Stimulated activated naive CD8-positive, alpha-beta T cell treated with anti-CD3 and anti-CD28 coated beads, Interleukin-15, amount 100 ng/mL, for 72 hours (primary cell): ENCODE results near the gene CFAP99.
A peak's percentile ranks its signal among the peaks of the same experiment; 100 is the strongest.

Source experiments
- ATAC-seq: fragments of 150-1000 bp; cut with Tn5 transposase; 2 replicates; pipeline ENCODE4 v1.10.0; 2021; ENCODE audit warnings: mild to moderate bottlenecking, moderate library complexity
- DNase-seq, 2 donors: peaks; one replicate each; pipeline ENCODE4 v3.0.0; 2021 to 2022
- H3K27ac Mint-ChIP-seq, 2 donors: one replicate each; pipeline ENCODE4 v1.8.0; 2022; ENCODE audit warnings: mild to moderate bottlenecking in 2 of 2, mixed read lengths in 2 of 2, moderate library complexity in 2 of 2
- H3K27me3 Mint-ChIP-seq: one replicate; pipeline ENCODE4 v1.8.0; 2022; ENCODE audit warnings: mixed read lengths
- H3K4me1 Mint-ChIP-seq: one replicate; pipeline ENCODE4 v1.8.0; 2022; ENCODE audit warnings: mild to moderate bottlenecking, mixed read lengths
- H3K4me3 Mint-ChIP-seq, 2 donors: one replicate each; pipeline ENCODE4 v1.8.0; 2022; ENCODE audit warnings: mild to moderate bottlenecking in 2 of 2, mixed read lengths in 2 of 2, moderate library complexity in 1 of 2
- H3K9me3 Mint-ChIP-seq, 2 donors: one replicate each; pipeline ENCODE4 v1.8.0; 2022; ENCODE audit warnings: mixed read lengths in 2 of 2

Gene CFAP99

GRCh38 chr4:2400841-2401609 lies 17.7 kb upstream of the CFAP99 start:
- Mint-ChIP-seq H3K4me3 (peak overlapping the region in 1 of 2 donors; percentile 74), H3K27ac (no peak overlapping the region), H3K9me3 (no peaks in the 10 kb centered on the region), H3K4me1 (peaks cover 14% of the 10 kb centered on the region), H3K27me3 (peaks cover 19% of the 10 kb centered on the region)
- no peak for DNase-seq
- peak; percentile 64 for ATAC-seq

GRCh38 chr4:2401610-2401983 lies 17.2 kb upstream of the CFAP99 start:
- Mint-ChIP-seq H3K4me3 (peak overlapping the region; percentile 58 to 74), H3K27me3 (peaks cover 19% of the 10 kb centered on the region), H3K9me3 (no peaks in the 10 kb centered on the region), H3K4me1 (peaks cover 14% of the 10 kb centered on the region), H3K27ac (no peak overlapping the region)
- no peak for DNase-seq
- peak; percentile 10 for ATAC-seq

- Mint-ChIP-seq H3K9me3 (no peaks in the 10 kb centered on the region), H3K27ac (no peak overlapping the region), H3K27me3 (peaks cover 19% of the 10 kb centered on the region), H3K4me3 (peak overlapping the region; percentile 58 to 74), H3K4me1 (peaks cover 19% of the 10 kb centered on the region)
- DNase-seq = peak in 1 of 2 donors; percentile 25
- peak; percentile 37 for ATAC-seq
These were observed 16.5 kb upstream of the CFAP99 start for GRCh38 chr4:2402048-2402842.

- peaks cover 19% of the 10 kb centered on the region for H3K27me3 Mint-ChIP-seq
- H3K9me3 Mint-ChIP-seq = no peaks in the 10 kb centered on the region
- H3K4me1 Mint-ChIP-seq = peaks cover 20% of the 10 kb centered on the region
- DNase-seq = no peak
- H3K27ac Mint-ChIP-seq = no peak overlapping the region
- ATAC-seq = no peak
- H3K4me3 Mint-ChIP-seq = no peak overlapping the region
These were observed 15.8 kb upstream of the CFAP99 start for GRCh38 chr4:2402941-2403340.

- Mint-ChIP-seq H3K27ac (no peak overlapping the region), H3K4me3 (no peak overlapping the region), H3K9me3 (no peaks in the 10 kb centered on the region), H3K4me1 (peaks cover 45% of the 10 kb centered on the region), H3K27me3 (peaks cover 18% of the 10 kb centered on the region)
- ATAC-seq (no peak), DNase-seq (no peak)
These were observed 12.3 kb upstream of the CFAP99 start for GRCh38 chr4:2406406-2406805.

DNA sequence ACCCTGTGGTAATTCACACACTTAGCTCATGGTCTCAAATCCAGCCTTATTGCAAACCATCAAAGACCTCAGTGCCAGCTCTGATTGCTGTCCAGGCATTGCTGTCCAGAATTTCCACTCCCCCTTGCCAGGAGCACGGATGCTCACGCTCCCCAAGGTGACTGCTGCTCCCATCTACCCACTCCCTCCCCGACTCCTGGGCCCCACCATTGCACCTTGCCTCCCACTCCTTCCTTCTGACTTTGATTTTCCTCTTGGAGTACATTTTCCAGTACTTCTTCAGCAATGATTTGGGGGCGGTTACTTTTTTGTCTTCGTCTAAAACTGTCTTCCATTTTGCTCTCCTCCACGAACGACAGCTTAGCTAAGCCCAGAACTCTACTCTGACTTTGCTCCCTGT lies 11.8 kb upstream of the CFAP99 start:
- H3K9me3 Mint-ChIP-seq = no peaks in the 10 kb centered on the region
- no peak for ATAC-seq
- H3K27me3 Mint-ChIP-seq = peaks cover 13% of the 10 kb centered on the region
- DNase-seq = no peak
- no peak overlapping the region for H3K27ac Mint-ChIP-seq
- no peak overlapping the region for H3K4me3 Mint-ChIP-seq
- peaks cover 45% of the 10 kb centered on the region for H3K4me1 Mint-ChIP-seq

DNA sequence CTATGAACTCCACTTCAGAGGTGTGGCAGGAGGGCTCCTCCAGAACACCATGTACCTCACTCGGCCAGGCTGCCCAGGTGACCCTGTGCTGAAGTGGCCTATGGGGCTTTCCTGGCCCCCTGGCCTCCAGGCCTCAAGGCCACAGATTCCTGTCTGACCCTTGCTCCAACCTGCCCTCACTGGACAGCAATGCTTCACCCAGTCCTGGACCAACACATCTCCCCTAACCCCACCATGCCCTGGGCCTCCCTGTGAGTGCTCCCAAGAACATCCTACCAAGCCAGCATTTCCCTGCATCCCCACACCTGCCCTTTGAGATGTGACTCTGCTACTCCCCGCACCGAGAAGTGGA lies 10.8 kb upstream of the CFAP99 start:
- peaks cover 48% of the 10 kb centered on the region for H3K4me1 Mint-ChIP-seq
- no peak overlapping the region for H3K4me3 Mint-ChIP-seq
- H3K9me3 Mint-ChIP-seq = no peaks in the 10 kb centered on the region
- ATAC-seq (no peak), DNase-seq (no peak)
- no peak overlapping the region for H3K27ac Mint-ChIP-seq
- peaks cover 3% of the 10 kb centered on the region for H3K27me3 Mint-ChIP-seq

GRCh38 chr4:2408401-2408958 lies 10.3 kb upstream of the CFAP99 start:
- peak in 1 of 2 donors; percentile 28 for DNase-seq
- Mint-ChIP-seq H3K27ac (no peak overlapping the region), H3K4me1 (peaks cover 53% of the 10 kb centered on the region), H3K9me3 (no peaks in the 10 kb centered on the region), H3K4me3 (no peak overlapping the region), H3K27me3 (no peaks in the 10 kb centered on the region)
- ATAC-seq = no peak

DNA sequence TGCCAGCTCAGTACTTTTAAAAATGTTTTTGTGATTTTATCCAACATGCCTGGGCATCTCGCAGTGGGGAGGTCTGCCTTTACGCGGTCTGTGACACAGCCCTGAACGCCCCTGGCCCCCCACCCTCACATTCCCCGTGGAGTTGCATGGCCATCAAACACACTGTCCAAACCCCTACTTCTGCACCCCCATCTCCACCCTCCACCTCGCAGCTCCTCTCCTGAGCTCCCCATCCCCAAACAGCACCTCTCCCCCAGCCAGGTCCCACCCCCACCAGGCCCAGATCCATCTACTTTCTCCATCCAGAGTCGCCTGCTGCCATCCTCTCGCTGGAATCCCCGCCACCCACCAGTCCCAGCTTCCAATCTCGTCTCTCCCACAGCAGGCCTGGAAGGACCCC lies 9.8 kb upstream of the CFAP99 start:
- Mint-ChIP-seq H3K27ac (no peak overlapping the region), H3K9me3 (no peaks in the 10 kb centered on the region), H3K4me1 (peaks cover 58% of the 10 kb centered on the region), H3K27me3 (no peaks in the 10 kb centered on the region), H3K4me3 (no peak overlapping the region)
- DNase-seq = no peak
- no peak for ATAC-seq

DNA sequence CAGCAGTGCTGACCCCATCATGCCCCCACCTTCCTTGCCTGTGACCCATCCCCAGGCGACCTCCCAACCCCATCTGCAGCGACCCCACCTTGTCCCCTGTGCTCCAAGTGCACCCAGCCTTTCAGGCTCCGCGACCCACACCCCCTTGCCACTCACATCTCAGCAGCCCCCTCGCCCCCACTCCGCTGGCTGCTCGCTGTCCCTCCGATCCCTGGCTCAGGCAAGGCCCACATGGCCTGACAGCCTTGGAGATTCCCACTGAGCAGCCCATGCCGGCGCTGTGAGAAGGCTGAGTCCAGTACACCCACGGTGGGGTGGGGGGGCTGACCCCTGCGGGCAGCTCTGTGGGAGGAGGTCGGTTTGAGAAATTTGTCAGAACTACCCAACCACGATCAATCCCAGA lies 9.4 kb upstream of the CFAP99 start:
- ATAC-seq (no peak), DNase-seq (no peak)
- no peak overlapping the region for H3K4me3 Mint-ChIP-seq
- H3K27me3 Mint-ChIP-seq = peaks cover 2% of the 10 kb centered on the region
- H3K9me3 Mint-ChIP-seq = no peaks in the 10 kb centered on the region
- H3K27ac Mint-ChIP-seq = no peak overlapping the region
- peaks cover 62% of the 10 kb centered on the region for H3K4me1 Mint-ChIP-seq

- Mint-ChIP-seq H3K27me3 (peaks cover 26% of the 10 kb centered on the region), H3K4me1 (peaks cover 73% of the 10 kb centered on the region), H3K27ac (peak overlapping the region; percentile 34 to 92), H3K9me3 (no peaks in the 10 kb centered on the region), H3K4me3 (peak overlapping the region; percentile 63 to 87)
- DNase-seq = peak; percentile 42 to 57
- ATAC-seq = peak; percentile 21
These were observed 6.8 kb upstream of the CFAP99 start for GRCh38 chr4:2411786-2412510.

- DNase-seq = peak in 1 of 2 donors; percentile 78
- peak; percentile 78 for ATAC-seq
- H3K4me1 Mint-ChIP-seq = peaks cover 71% of the 10 kb centered on the region
- H3K9me3 Mint-ChIP-seq = no peaks in the 10 kb centered on the region
- peak overlapping the region; percentile 63 to 87 for H3K4me3 Mint-ChIP-seq
- peaks cover 29% of the 10 kb centered on the region for H3K27me3 Mint-ChIP-seq
- peak overlapping the region; percentile 92 to 93 for H3K27ac Mint-ChIP-seq
These were observed 6.2 kb upstream of the CFAP99 start for GRCh38 chr4:2412534-2412884.

- DNase-seq (peak; percentile 88 to 95), ATAC-seq (peak; percentile 91)
- H3K9me3 Mint-ChIP-seq = no peaks in the 10 kb centered on the region
- H3K4me3 Mint-ChIP-seq = peak overlapping the region; percentile 63 to 87
- H3K27me3 Mint-ChIP-seq = peaks cover 35% of the 10 kb centered on the region
- H3K27ac Mint-ChIP-seq = peak overlapping the region; percentile 92 to 93
- H3K4me1 Mint-ChIP-seq = peaks cover 77% of the 10 kb centered on the region
These were observed 5.7 kb upstream of the CFAP99 start for GRCh38 chr4:2412885-2413716.

DNA sequence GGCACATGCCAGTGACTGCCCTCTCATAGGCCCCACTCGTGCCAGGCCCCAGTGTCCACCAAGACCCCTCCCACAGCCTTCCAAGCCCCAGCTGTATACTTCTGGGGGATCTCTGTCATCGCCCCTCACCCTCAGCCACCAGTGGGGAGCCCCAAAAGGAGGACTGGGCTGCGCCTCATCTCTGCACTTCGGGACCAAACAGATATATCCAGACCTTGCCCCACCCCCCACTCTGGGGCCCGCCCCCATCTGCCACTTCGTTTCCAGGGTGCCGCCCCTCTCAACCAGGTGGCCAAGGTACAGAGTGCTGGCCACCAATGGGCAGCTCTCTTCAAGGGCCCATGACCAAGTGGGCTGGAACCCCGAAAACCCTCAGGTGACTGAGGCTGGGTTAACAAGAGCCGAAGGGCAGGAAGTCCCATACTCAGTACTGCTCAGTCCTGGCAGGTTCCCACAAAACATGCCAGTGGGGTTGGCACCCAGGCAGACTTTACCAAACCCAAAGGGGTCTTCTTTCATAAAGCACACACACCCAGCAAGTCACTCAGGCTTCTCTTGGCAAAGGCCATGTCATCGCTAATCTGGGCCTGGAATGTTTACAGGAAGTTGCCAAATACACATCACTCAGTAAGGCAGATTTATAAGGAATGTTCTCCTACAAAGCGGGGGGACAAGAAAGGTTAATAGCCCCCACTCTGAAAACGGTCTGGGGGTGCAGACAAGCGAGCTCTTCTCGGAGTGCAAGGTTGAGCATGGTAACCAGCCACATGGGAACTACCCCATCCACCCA lies 4.7 kb upstream of the CFAP99 start:
- H3K9me3 Mint-ChIP-seq = no peaks in the 10 kb centered on the region
- peaks cover 37% of the 10 kb centered on the region for H3K27me3 Mint-ChIP-seq
- ATAC-seq (no peak), DNase-seq (peak in 1 of 2 donors; percentile 27)
- H3K4me1 Mint-ChIP-seq = peaks cover 77% of the 10 kb centered on the region
- H3K4me3 Mint-ChIP-seq = peak overlapping the region; percentile 63 to 87
- peak overlapping the region in 1 of 2 donors; percentile 93 for H3K27ac Mint-ChIP-seq
